Measurements from ENCODE around the gene RALB. TPM values are rescaled to one million over a fixed set of nuclear protein-coding genes. Genes with fewer than 3 reads are reported as not detected.

RALB gene
- polyA plus RNA-seq, 2 of the 4 experiments (the other 2 are of a cell fraction): 72.9 to 76.5 TPM

GRCh38 chr2:120299004-120299403 is 46.4 kb downstream of the RALB start (continued):
- TF ChIP-seq HOXB13 (CRISPR knock-in tag; IDR thresholded peaks at IDR 0.05; ENCODE audit: low read depth) (no peak), RFX5 (IDR thresholded peaks at IDR 0.05) (no peak), HES2 (IDR thresholded peaks at IDR 0.05) (no peak), ZNF302 (CRISPR knock-in tag; IDR thresholded peaks at IDR 0.05) (no peak), ZSCAN20 (CRISPR knock-in tag; IDR thresholded peaks at IDR 0.05) (no peak), HEYL (CRISPR knock-in tag; IDR thresholded peaks at IDR 0.05) (no peak)

- POLR2A ChIA-PET: no interaction called here
- DNase-seq (ENCODE audit: low read depth in 1 of 2, low spot score in 1 of 2) (no peak), FAIRE-seq (no peak), ATAC-seq (no peak)
- Histone ChIP-seq H3K27ac (no peak overlapping the region), H3K4me2 (no peak overlapping the region), H3K9me3 (no peaks in the 10 kb centered on the region), H3K4me1 (no peaks in the 10 kb centered on the region), H3K4me3 (no peak overlapping the region)
- TF ChIP-seq FOXS1 (CRISPR knock-in tag; IDR thresholded peaks at IDR 0.05) (no peak), ELK1 (IDR thresholded peaks at IDR 0.05; ENCODE audit: low read depth, low read length) (no peak), CHD4 (IDR thresholded peaks at IDR 0.05; ENCODE audit: borderline replicate concordance) (no peak), BHLHE40 (IDR thresholded peaks at IDR 0.05; ENCODE audit: low read depth, low read length) (no peak), HOXB5 (CRISPR knock-in tag; IDR thresholded peaks at IDR 0.05) (no peak), FOSB (CRISPR knock-in tag; IDR thresholded peaks at IDR 0.05) (no peak), CEBPB (IDR thresholded peaks at IDR 0.05) (no peak), NFE2L2 (conservative IDR thresholded peaks at IDR 0.05; ENCODE audit: low read length) (no peak), EP300 (IDR thresholded peaks at IDR 0.05) (no peak), RNF2 (IDR thresholded peaks at IDR 0.05; ENCODE audit: borderline replicate concordance, low read depth) (no peak), ZNF302 (CRISPR knock-in tag; IDR thresholded peaks at IDR 0.05) (no peak), HEYL (CRISPR knock-in tag; IDR thresholded peaks at IDR 0.05) (no peak), RFX5 (IDR thresholded peaks at IDR 0.05) (no peak)
- 90% methylated on average over 6 of the region's 6 CpGs for WGBS (ENCODE audit: missing lambda C conversion rate)
- CTCF ChIA-PET: interaction anchor here (1.1 to 4.3 kb wide), 2 partner anchors 13 to 381 kb away, joined by 4 to 29 read pairs; no protein-coding TSS in a partner anchor
Measured at GRCh38 chr2:120299561-120299960, 46.9 kb downstream of the RALB start.

GRCh38 chr2:120300385-120300784 is 47.7 kb downstream of the RALB start:
- WGBS (ENCODE audit: missing lambda C conversion rate): 86% methylated on average over 9 of the region's 10 CpGs
- TF ChIP-seq NR3C1 (IDR thresholded peaks at IDR 0.05) (no peak), REST (IDR thresholded peaks at IDR 0.05) (no peak), FOSL2 (IDR thresholded peaks at IDR 0.05) (no peak), FOSL2 (CRISPR knock-in tag; IDR thresholded peaks at IDR 0.05) (no peak), ATOH8 (CRISPR knock-in tag; IDR thresholded peaks at IDR 0.05; ENCODE audit: low read depth) (no peak), SREBF2 (IDR thresholded peaks at IDR 0.05) (no peak), RCOR1 (IDR thresholded peaks at IDR 0.05; ENCODE audit: low read depth, low read length) (no peak), POLR2AphosphoS2 (conservative IDR thresholded peaks at IDR 0.05; ENCODE audit: low read length) (no peak), FOXS1 (CRISPR knock-in tag; IDR thresholded peaks at IDR 0.05) (no peak), HOXA7 (CRISPR knock-in tag; IDR thresholded peaks at IDR 0.05) (no peak), HEYL (CRISPR knock-in tag; IDR thresholded peaks at IDR 0.05) (no peak), USF2 (IDR thresholded peaks at IDR 0.05) (no peak), ZNF302 (CRISPR knock-in tag; IDR thresholded peaks at IDR 0.05) (no peak), MAFK (IDR thresholded peaks at IDR 0.05; ENCODE audit: partially characterized antibody) (no peak), ESRRA (IDR thresholded peaks at IDR 0.05; ENCODE audit: borderline replicate concordance, low read length) (no peak), HDAC2 (IDR thresholded peaks at IDR 0.05) (no peak), HOXB13 (CRISPR knock-in tag; IDR thresholded peaks at IDR 0.05; ENCODE audit: low read depth) (no peak), BCL3 (IDR thresholded peaks at IDR 0.05) (no peak)

More at GRCh38 chr2:120300385-120300784, 47.7 kb downstream of the RALB start:
- H3K4me2 ChIP-seq: no peak overlapping the region
- no peak overlapping the region for H3K27ac ChIP-seq
- ChIA-PET POLR2A (no interaction called here), CTCF (interaction anchor here (1.1 to 3.8 kb wide), 2 partner anchors 12 to 381 kb away, joined by 4 to 25 read pairs; no protein-coding TSS in a partner anchor)
- DNase-seq (ENCODE audit: low read depth in 1 of 2, low spot score in 1 of 2) (no peak), ATAC-seq (no peak), FAIRE-seq (no peak)
- no peaks in the 10 kb centered on the region for H3K4me1 ChIP-seq
- H3K9me3 ChIP-seq: no peaks in the 10 kb centered on the region
- no peak overlapping the region for H3K4me3 ChIP-seq

Measured in A549 (cell line).